Hepatocyte (in vitro differentiated cells): ENCODE measurements around the gene ADGRG7.

Experiments used
- EZH2 ChIP-seq: fragments of 200-600 bp; sonication (generic); IDR thresholded peaks from 2 replicates; pipeline ENCODE4 v1.6.1; 2016; ENCODE audit warnings: antibody characterized with exemption, mild to moderate bottlenecking, borderline replicate concordance
- TF ChIP-seq, protein P1 (sequence below): fragments of 200-600 bp; sonication (generic); IDR thresholded peaks from 2 replicates; pipeline ENCODE4 v1.5.1; 2016; ENCODE audit warnings: antibody characterized with exemption, mild to moderate bottlenecking; ENCODE audit not compliant: poor library complexity

DNA sequence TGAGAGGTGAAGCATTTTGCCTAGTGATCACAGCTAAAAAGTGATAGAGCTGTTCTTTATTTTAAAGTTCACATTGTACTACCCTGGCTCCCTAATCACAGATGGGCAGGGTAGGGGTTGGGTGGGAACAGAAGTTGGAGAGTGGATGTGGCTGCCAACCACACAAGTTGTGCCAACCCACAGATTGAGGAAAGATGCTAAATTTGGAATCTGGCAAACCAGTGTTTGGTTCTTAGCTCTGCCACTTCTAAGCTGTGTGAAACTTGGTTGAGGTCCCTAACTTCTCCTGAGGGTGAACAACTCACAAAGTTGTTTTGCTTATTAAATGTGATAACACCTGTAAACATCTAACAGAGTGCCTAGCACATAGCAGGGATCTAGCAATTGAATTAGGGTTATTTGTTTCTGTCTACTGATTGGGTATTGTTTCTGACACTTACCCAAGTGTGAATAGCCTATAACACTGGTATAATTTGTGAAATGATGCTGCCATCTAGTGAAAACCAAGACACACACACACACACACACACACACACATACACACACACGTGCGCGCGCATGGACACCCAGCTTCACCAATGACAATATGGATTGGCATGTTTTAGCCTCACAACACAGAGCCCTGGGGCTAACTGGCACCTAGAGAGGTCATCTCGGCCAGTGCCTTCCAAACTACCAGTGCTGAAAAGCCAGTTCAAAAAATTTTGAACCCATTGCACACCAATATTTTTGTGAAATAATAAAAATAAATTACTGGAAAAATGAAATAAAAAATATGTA lies 25.3 kb downstream of the ADGRG7 start:
- TF ChIP-seq, protein P1, sequence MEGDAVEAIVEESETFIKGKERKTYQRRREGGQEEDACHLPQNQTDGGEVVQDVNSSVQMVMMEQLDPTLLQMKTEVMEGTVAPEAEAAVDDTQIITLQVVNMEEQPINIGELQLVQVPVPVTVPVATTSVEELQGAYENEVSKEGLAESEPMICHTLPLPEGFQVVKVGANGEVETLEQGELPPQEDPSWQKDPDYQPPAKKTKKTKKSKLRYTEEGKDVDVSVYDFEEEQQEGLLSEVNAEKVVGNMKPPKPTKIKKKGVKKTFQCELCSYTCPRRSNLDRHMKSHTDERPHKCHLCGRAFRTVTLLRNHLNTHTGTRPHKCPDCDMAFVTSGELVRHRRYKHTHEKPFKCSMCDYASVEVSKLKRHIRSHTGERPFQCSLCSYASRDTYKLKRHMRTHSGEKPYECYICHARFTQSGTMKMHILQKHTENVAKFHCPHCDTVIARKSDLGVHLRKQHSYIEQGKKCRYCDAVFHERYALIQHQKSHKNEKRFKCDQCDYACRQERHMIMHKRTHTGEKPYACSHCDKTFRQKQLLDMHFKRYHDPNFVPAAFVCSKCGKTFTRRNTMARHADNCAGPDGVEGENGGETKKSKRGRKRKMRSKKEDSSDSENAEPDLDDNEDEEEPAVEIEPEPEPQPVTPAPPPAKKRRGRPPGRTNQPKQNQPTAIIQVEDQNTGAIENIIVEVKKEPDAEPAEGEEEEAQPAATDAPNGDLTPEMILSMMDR: peak; percentile 38
- TF ChIP-seq EZH2: no peak
